IMR-90 (cell line): Measurements from ENCODE around the gene AQP5. TPM values are rescaled to one million over a fixed set of nuclear protein-coding genes. Genes with fewer than 3 reads are reported as not detected.

ENCODE experiments used
- ATAC-seq: fragments of 200-7000 bp; cut with Tn5 transposase; 2 replicates; pipeline ENCODE4 v1.9.1; 2020; ENCODE audit warnings: low read depth, mild to moderate bottlenecking, moderate library complexity
- BruUV-seq: library from RNA; stranded (reverse); fragments of 400-500 nt; replicated peaks from 2 replicates; lab custom pipeline; 2021; lab: Mats Ljungman, UMichigan
- CTCF ChIA-PET: fragments of 300-600 bp; formaldehyde crosslinking; extraction: SDS; loops from one replicate; lab custom pipeline; 2021; ENCODE audit warnings: antibody characterized with exemption; lab: Yijun Ruan, JAX
- POLR2A ChIA-PET: fragments of 300-600 bp; sonication (Branson Sonifier 250); formaldehyde crosslinking; loops from one replicate; lab custom pipeline; 2022; ENCODE audit warnings: antibody characterized with exemption; ENCODE audit not compliant: unreplicated experiment; lab: Charles Lee
- DNase-seq: peaks from one replicate; pipeline ENCODE4 v3.0.0; 2013
- H2AFZ ChIP-seq: replicated peaks from 2 replicates; pipeline ENCODE3; 2013; ENCODE audit warnings: low read length, mild to moderate bottlenecking; ENCODE audit not compliant: poor library complexity
- H2AK5ac ChIP-seq: 2 replicates; pipeline ENCODE4 v1.6.1; 2013; ENCODE audit warnings: low read depth, low read length, inconsistent platforms
- H2AK9ac ChIP-seq: replicated peaks from 2 replicates; pipeline ENCODE3; 2013; ENCODE audit warnings: mild to moderate bottlenecking, low read depth, low read length, moderate library complexity; ENCODE audit not compliant: poor library complexity
- H2BK120ac ChIP-seq: 2 replicates; pipeline ENCODE4 v1.6.1; 2013; ENCODE audit warnings: low read depth, low read length, inconsistent platforms
- H2BK15ac ChIP-seq: 3 replicates; pipeline ENCODE4 v1.6.1; 2013; ENCODE audit warnings: low read depth, low read length, inconsistent platforms
- H2BK20ac ChIP-seq: 2 replicates; pipeline ENCODE4 v1.6.1; 2013; ENCODE audit warnings: low read depth, mild to moderate bottlenecking, inconsistent platforms, low read length, moderate library complexity
- H2BK5ac ChIP-seq: 2 replicates; pipeline ENCODE4 v1.6.1; 2013; ENCODE audit warnings: mild to moderate bottlenecking, low read depth, low read length, inconsistent platforms; ENCODE audit not compliant: poor library complexity, severe bottlenecking
- H3K14ac ChIP-seq: replicated peaks from 2 replicates; pipeline ENCODE4 v1.6.1; 2013; ENCODE audit warnings: low read depth, low read length, inconsistent platforms
- H3K18ac ChIP-seq: 2 replicates; pipeline ENCODE4 v1.6.1; 2013; ENCODE audit warnings: low read depth, low read length, control low read depth
- H3K23ac ChIP-seq: 2 replicates; pipeline ENCODE4 v1.6.1; 2013; ENCODE audit warnings: low read depth, low read length, inconsistent platforms
- H3K27ac ChIP-seq: 2 replicates; pipeline ENCODE4 v1.5.1; 2013; ENCODE audit warnings: mild to moderate bottlenecking, control low read depth, low read length; ENCODE audit not compliant: insufficient read depth
- H3K27me3 ChIP-seq: 2 replicates; pipeline ENCODE4 v1.6.1; 2013; ENCODE audit warnings: low read length; ENCODE audit not compliant: control insufficient read depth, insufficient read depth
- H3K36me3 ChIP-seq: 2 replicates; pipeline ENCODE4 v1.6.1; 2013; ENCODE audit warnings: low read length, mixed read lengths; ENCODE audit not compliant: control insufficient read depth, insufficient read depth
- H3K4ac ChIP-seq: 2 replicates; pipeline ENCODE4 v1.6.1; 2013; ENCODE audit warnings: low read depth, low read length, inconsistent platforms
- H3K4me1 ChIP-seq: 2 replicates; pipeline ENCODE4 v1.6.1; 2013; ENCODE audit warnings: low read length, mixed read lengths; ENCODE audit not compliant: control insufficient read depth, insufficient read depth
- H3K4me2 ChIP-seq: 2 replicates; pipeline ENCODE4 v1.6.1; 2013; ENCODE audit warnings: low read depth, mild to moderate bottlenecking, control low read depth, low read length, moderate library complexity
- H3K4me3 ChIP-seq: 2 replicates; pipeline ENCODE4 v1.5.1; 2013; ENCODE audit warnings: low read depth, mild to moderate bottlenecking, control low read depth, low read length, moderate library complexity; ENCODE audit not compliant: insufficient read depth
- H3K56ac ChIP-seq: 2 replicates; pipeline ENCODE4 v1.6.1; 2013; ENCODE audit warnings: low read length, inconsistent platforms; ENCODE audit not compliant: insufficient read depth; ENCODE audit errors: extremely low read depth
- H3K79me1 ChIP-seq, 2 experiments: 2 replicates each; pipeline ENCODE4 v1.6.1; 2013; ENCODE audit warnings: low read length in 2 of 2, inconsistent platforms in 1 of 2, low read depth in 1 of 2
- H3K9ac ChIP-seq: 2 replicates; pipeline ENCODE4 v1.6.1; 2013; ENCODE audit warnings: low read depth, low read length, control low read depth
- H3K9me1 ChIP-seq: 2 replicates; pipeline ENCODE4 v1.6.1; 2013; ENCODE audit warnings: low read length, inconsistent platforms; ENCODE audit not compliant: insufficient read depth
- H3K9me3 ChIP-seq: 2 replicates; pipeline ENCODE4 v1.6.1; 2013; ENCODE audit warnings: low read length; ENCODE audit not compliant: control insufficient read depth, insufficient read depth
- H4K20me1 ChIP-seq: 2 replicates; pipeline ENCODE4 v1.6.1; 2013; ENCODE audit warnings: low read length, inconsistent platforms; ENCODE audit not compliant: insufficient read depth
- H4K5ac ChIP-seq: 2 replicates; pipeline ENCODE4 v1.6.1; 2013; ENCODE audit warnings: mild to moderate bottlenecking, low read depth, low read length, control low read depth
- H4K8ac ChIP-seq, 2 experiments: 2 replicates each; pipeline ENCODE4 v1.6.1; 2013; ENCODE audit warnings: low read depth in 2 of 2, low read length in 2 of 2, control low read depth in 1 of 2, inconsistent platforms in 1 of 2
- H4K91ac ChIP-seq: 2 replicates; pipeline ENCODE4 v1.6.1; 2013; ENCODE audit warnings: low read depth, low read length, inconsistent platforms; ENCODE audit not compliant: insufficient read depth
- BHLHE40 ChIP-seq: fragments of 150-350 bp; IDR thresholded peaks from 2 replicates; pipeline ENCODE4 v1.6.1; 2016; ENCODE audit warnings: mild to moderate bottlenecking, low read depth, low read length
- CEBPB ChIP-seq: IDR thresholded peaks from 2 replicates; pipeline ENCODE4 v1.6.1; 2012; ENCODE audit warnings: low read depth, low read length, improper control_type of control experiment
- CTCF ChIP-seq: conservative IDR thresholded peaks from 2 replicates; pipeline ENCODE4 v1.5.1; 2012; ENCODE audit warnings: mild to moderate bottlenecking, low read depth, low read length, improper control_type of control experiment
- ELK1 ChIP-seq: fragments of 150-350 bp; IDR thresholded peaks from 2 replicates; pipeline ENCODE4 v1.6.1; 2016; ENCODE audit warnings: low read depth, mild to moderate bottlenecking, low read length, moderate library complexity, borderline replicate concordance
- FOS ChIP-seq: fragments of 150-350 bp; IDR thresholded peaks from 2 replicates; pipeline ENCODE4 v1.6.1; 2016; ENCODE audit warnings: low read depth, low read length
- MAFK ChIP-seq: IDR thresholded peaks from 2 replicates; pipeline ENCODE4 v1.6.1; 2012; ENCODE audit warnings: low read depth, low read length, improper control_type of control experiment
- MAZ ChIP-seq: IDR thresholded peaks from 2 replicates; pipeline ENCODE4 v1.6.1; 2012; ENCODE audit warnings: low read depth, mild to moderate bottlenecking, low read length, improper control_type of control experiment, moderate library complexity, borderline replicate concordance
- MXI1 ChIP-seq: IDR thresholded peaks from 2 replicates; pipeline ENCODE4 v1.6.1; 2012; ENCODE audit warnings: low read depth, mild to moderate bottlenecking, low read length, moderate library complexity, borderline replicate concordance
- POLR2A ChIP-seq: IDR thresholded peaks from 2 replicates; pipeline ENCODE4 v1.6.1; 2012; ENCODE audit warnings: mild to moderate bottlenecking, low read depth, low read length
- RAD21 ChIP-seq: IDR thresholded peaks from 2 replicates; pipeline ENCODE4 v1.6.1; 2012; ENCODE audit warnings: low read length, improper control_type of control experiment
- RCOR1 ChIP-seq: IDR thresholded peaks from 2 replicates; pipeline ENCODE4 v1.6.1; 2012; ENCODE audit warnings: mild to moderate bottlenecking, low read length, improper control_type of control experiment; ENCODE audit not compliant: insufficient replicate concordance
- RFX5 ChIP-seq: IDR thresholded peaks from 2 replicates; pipeline ENCODE4 v1.8.0; 2012; ENCODE audit warnings: low read depth, mild to moderate bottlenecking, low read length, moderate library complexity
- USF2 ChIP-seq: fragments of 150-350 bp; IDR thresholded peaks from 2 replicates; pipeline ENCODE4 v1.6.1; 2017; ENCODE audit warnings: mild to moderate bottlenecking, antibody characterized with exemption, low read length, low read depth
- WGBS, 2 experiments: methylation state at CpG; one replicate each; pipeline versions ENCODE4 v1.1.5 to v1.1.7; 2013; ENCODE audit warnings: missing lambda C conversion rate in 2 of 2; ENCODE audit not compliant: insufficient read length in 1 of 2; ENCODE audit errors: extremely low coverage in 2 of 2; 5-methylcytosine and 5-hydroxymethylcytosine counted together
- dilution Hi-C: fragments of 300-500 bp; cut with HindIII; formaldehyde crosslinking; loops from one replicate; pipeline ENCODE4 v1.14.3; 2018; ENCODE audit warnings: low sequenced_read_pairs; ENCODE audit not compliant: unreplicated experiment
- in situ Hi-C: fragments of 300-500 bp; cut with MboI; formaldehyde crosslinking; loops from 3 replicates; pipeline ENCODE4 v1.14.3; 2019; ENCODE audit warnings: low sequenced_read_pairs, inconsistent platforms, mixed read lengths
- intact Hi-C: fragments of 100-400 bp; cut with micrococcal nuclease; formaldehyde crosslinking; loops from 2 replicates; pipeline ENCODE4 v1.10.0; 2022
- polyA plus RNA-seq, 3 experiments: library from polyadenylated mRNA; depleted of rRNA; stranded (reverse); fragments of >200 nt; gene quantifications; 2 replicates each; pipeline ENCODE4 v1.2.3, GENCODE V29; 2012; ENCODE audit warnings: low replicate concordance in 1 of 3
- total RNA-seq: library from RNA; depleted of rRNA; stranded (reverse); fragments of >200 nt; gene quantifications from 2 replicates; pipeline ENCODE4 v1.2.3, GENCODE V29; 2012

Gene AQP5
- total and polyA plus RNA-seq, 2 of the 4 experiments (the other 2 are of a cell fraction), result not detected

- Histone ChIP-seq H2AFZ (no peak overlapping the region), H4K8ac (no peak overlapping the region), H3K18ac (no peak overlapping the region), H2AK9ac (no peak overlapping the region), H3K14ac (no peak overlapping the region), H2BK20ac (no peak overlapping the region), H2BK120ac (no peak overlapping the region), H2BK5ac (no peak overlapping the region), H3K79me1 (no peaks in the 10 kb centered on the region), H3K27me3 (peaks cover 17% of the 10 kb centered on the region), H3K9me3 (no peaks in the 10 kb centered on the region), H3K4me1 (no peaks in the 10 kb centered on the region), H3K23ac (no peak overlapping the region), H3K27ac (no peak overlapping the region), H4K5ac (no peak overlapping the region), H3K9ac (no peak overlapping the region), H4K91ac (no peak overlapping the region), H3K36me3 (no peaks in the 10 kb centered on the region), H2BK15ac (no peak overlapping the region), H4K20me1 (no peaks in the 10 kb centered on the region), H3K4me3 (no peak overlapping the region), H3K9me1 (0 out of 2 replicates have a peak, but pooled peaks cover 2% of the 10 kb centered on the region), H2AK5ac (no peak overlapping the region), H3K4me2 (no peak overlapping the region), H3K56ac (no peak overlapping the region), H3K4ac (no peak overlapping the region)
- dilution Hi-C loops (no loop called here), in situ Hi-C loops (no loop called here), intact Hi-C loops (no loop called here)
- TF ChIP-seq RAD21 (no peak), RCOR1 (no peak), FOS (no peak), CTCF (no peak), ELK1 (no peak), MXI1 (no peak), BHLHE40 (no peak), MAFK (no peak), MAZ (no peak), POLR2A (no peak), RFX5 (no peak), USF2 (no peak), CEBPB (no peak)
- ATAC-seq (no peak), DNase-seq (no peak)
- no CpG with 5 or more reads among the region's 8 CpGs for WGBS, 2 experiments
- ChIA-PET POLR2A (no interaction called here), CTCF (no interaction called here)
- no TSS peak for BruUV-seq
Observed at GRCh38 chr12:49916129-49916919, 45.3 kb upstream of the AQP5 start.
